ENCODE results near the gene PSMD6. TPM values are rescaled to one million over a fixed set of nuclear protein-coding genes. Genes with fewer than 3 reads are reported as not detected.

The PSMD6 gene
- total and polyA plus RNA-seq, 8 donors, result 15.8 to 98.5 (median 55.5) TPM

DNA sequence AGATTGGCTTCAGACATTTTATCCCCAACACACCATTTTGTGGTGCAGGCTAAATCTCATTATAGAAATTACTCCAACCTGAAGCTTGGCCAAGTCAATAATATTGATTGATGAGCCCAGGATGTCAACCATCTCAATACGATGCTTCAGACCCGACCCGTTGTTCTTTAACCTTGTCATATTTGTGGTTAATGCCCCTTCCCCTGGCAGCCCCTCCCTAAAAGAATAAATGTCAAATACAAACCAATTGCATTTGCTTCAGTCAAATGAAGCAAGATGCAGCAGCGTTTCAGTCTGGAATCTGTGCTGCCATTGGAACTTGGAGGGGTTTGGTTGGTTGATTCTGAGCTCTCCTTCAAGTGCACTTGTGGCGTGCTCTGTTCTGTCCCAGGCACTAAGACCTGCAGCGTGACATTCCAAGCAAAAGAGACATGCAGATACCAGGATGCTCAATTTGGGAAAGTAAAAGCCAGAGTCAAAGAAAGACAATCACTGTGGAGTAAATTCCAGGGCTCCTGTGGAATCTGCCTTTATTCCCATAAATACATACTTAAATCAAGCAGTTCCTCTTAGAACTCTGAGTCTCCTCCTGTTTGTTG lies 23.8 kb upstream of the PSMD6 start:
- no peak for DNase-seq
- H3K27me3 ChIP-seq, result no peaks in the 10 kb centered on the region
- TF ChIP-seq POLR2A (IDR thresholded peaks at IDR 0.05), result no peak
- no peak for TF ChIP-seq EP300 (IDR thresholded peaks at IDR 0.05)
- TF ChIP-seq, protein P1, sequence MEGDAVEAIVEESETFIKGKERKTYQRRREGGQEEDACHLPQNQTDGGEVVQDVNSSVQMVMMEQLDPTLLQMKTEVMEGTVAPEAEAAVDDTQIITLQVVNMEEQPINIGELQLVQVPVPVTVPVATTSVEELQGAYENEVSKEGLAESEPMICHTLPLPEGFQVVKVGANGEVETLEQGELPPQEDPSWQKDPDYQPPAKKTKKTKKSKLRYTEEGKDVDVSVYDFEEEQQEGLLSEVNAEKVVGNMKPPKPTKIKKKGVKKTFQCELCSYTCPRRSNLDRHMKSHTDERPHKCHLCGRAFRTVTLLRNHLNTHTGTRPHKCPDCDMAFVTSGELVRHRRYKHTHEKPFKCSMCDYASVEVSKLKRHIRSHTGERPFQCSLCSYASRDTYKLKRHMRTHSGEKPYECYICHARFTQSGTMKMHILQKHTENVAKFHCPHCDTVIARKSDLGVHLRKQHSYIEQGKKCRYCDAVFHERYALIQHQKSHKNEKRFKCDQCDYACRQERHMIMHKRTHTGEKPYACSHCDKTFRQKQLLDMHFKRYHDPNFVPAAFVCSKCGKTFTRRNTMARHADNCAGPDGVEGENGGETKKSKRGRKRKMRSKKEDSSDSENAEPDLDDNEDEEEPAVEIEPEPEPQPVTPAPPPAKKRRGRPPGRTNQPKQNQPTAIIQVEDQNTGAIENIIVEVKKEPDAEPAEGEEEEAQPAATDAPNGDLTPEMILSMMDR (IDR thresholded peaks at IDR 0.05), result no peak
- TF ChIP-seq POLR2AphosphoS5 (IDR thresholded peaks at IDR 0.05), result no peak
- no peaks in the 10 kb centered on the region for H3K4me1 ChIP-seq
- H3K27ac ChIP-seq, result no peak overlapping the region
- intact Hi-C loops (cut with DNase I; ENCODE audit: low total_unique reads), result no loop called here
- H3K9me3 ChIP-seq, result no peaks in the 10 kb centered on the region
- no peaks in the 10 kb centered on the region for H3K36me3 ChIP-seq
- no peak overlapping the region for H3K4me3 ChIP-seq
- WGBS, 5 donors, result 54 to 71% (median 59%) methylated on average over 6 of the region's 6 CpGs

DNA sequence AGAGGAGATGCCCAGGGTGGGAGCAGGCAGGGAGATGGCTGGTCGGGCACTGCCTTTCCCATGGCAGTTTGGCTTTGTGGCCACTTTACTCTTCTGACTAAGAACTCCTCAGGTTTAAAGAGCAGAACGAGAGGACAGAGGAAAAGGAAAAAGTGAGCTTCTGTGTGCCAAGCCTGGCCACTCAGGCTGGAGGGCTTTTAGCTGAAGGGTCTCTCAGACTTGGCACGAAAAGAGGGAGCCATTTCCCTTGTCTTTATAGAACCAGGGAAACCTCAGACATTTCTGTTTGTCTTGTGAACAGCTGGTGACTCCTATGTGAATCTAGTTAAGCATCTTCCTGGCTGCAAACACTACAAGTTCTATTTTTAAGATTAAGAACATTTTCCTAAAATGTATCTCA lies 23.3 kb upstream of the PSMD6 start:
- Histone ChIP-seq H3K4me1 (no peaks in the 10 kb centered on the region), H3K9me3 (no peaks in the 10 kb centered on the region), H3K4me3 (no peak overlapping the region), H3K36me3 (no peaks in the 10 kb centered on the region), H3K27me3 (no peaks in the 10 kb centered on the region), H3K27ac (no peak overlapping the region)
- intact Hi-C loops (cut with DNase I; ENCODE audit: low total_unique reads), result no loop called here
- 72 to 82% (median 78%) methylated on average over 3 of the region's 3 CpGs for WGBS, 5 donors
- no peak for DNase-seq
- TF ChIP-seq EP300 (IDR thresholded peaks at IDR 0.05), result no peak
- TF ChIP-seq POLR2AphosphoS5 (IDR thresholded peaks at IDR 0.05), result no peak
- TF ChIP-seq, protein P1 (IDR thresholded peaks at IDR 0.05), result no peak
- TF ChIP-seq POLR2A (IDR thresholded peaks at IDR 0.05), result no peak

DNA sequence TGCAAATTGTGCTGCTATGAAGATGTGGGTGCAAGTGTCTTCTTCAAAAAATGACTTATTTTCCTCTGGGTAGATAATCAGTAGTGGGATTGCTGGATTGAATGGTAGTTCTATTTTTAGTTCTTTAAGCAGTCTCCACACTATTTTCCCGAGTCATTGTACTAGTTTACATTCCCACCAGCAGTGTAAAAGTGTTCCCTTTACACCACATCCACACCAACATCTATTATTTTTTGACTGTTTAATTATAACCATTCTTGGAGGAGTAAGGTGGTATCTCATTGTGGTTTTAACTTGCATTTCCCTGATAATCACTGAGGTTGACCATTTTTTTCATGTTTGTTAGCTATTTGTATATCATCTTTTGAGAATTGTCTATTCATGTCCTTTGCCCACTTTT lies 19.7 kb upstream of the PSMD6 start:
- intact Hi-C loops (cut with DNase I; ENCODE audit: low total_unique reads), result no loop called here
- Histone ChIP-seq H3K27me3 (peaks cover 0 to 4% (median 0%) of the 10 kb centered on the region in 3 donors), H3K9me3 (no peaks in the 10 kb centered on the region), H3K27ac (no peak overlapping the region), H3K4me3 (no peak overlapping the region), H3K36me3 (no peaks in the 10 kb centered on the region), H3K4me1 (no peaks in the 10 kb centered on the region)
- WGBS, 5 donors, result 29 to 55% (median 43%) methylated on average over 1 of the region's 1 CpG
- no peak for DNase-seq
- TF ChIP-seq EP300 (IDR thresholded peaks at IDR 0.05) (no peak), POLR2AphosphoS5 (IDR thresholded peaks at IDR 0.05) (no peak), POLR2A (IDR thresholded peaks at IDR 0.05) (no peak)
- TF ChIP-seq, protein P1 (IDR thresholded peaks at IDR 0.05), result no peak

DNA sequence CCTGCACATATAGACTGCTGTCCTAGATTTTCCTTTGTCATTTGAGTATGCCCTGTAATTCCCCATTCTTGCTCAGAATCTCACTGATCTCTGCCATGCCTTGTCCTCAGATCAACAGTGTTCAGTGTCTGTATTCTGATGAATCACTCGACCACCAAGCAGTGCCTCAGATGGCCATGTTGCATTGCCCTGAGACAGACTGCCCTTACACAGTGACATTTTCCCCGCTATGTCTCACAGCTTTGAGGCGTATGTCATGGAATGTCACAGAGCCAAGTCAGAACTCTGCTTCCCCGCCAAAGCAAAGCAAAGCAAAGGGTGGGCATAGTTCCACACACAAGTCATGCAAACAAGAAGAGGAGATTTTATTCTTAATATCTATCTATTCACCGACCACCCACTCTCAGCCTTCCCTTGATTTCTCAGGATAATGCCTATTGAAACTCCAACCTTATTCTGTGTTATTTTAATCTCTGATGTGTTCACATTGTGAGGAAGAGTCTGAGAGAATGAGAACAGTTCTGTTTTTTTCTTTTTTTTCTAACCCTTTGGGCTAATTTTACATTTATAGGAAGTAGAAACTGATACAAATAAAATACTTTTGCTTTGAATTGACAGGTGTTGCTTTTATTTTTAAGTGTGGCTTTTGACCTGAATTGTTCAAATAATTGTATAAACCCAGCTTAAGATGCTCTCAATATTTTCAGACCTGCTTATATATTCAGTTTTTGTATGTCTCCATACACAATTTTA lies 16.9 kb upstream of the PSMD6 start:
- Histone ChIP-seq H3K27me3 (peaks cover 0 to 4% (median 0%) of the 10 kb centered on the region in 3 donors), H3K36me3 (no peaks in the 10 kb centered on the region), H3K9me3 (no peaks in the 10 kb centered on the region), H3K27ac (no peak overlapping the region), H3K4me1 (no peaks in the 10 kb centered on the region), H3K4me3 (no peak overlapping the region)
- 55 to 64% (median 58%) methylated on average over 5 of the region's 5 CpGs for WGBS, 5 donors
- intact Hi-C loops (cut with DNase I; ENCODE audit: low total_unique reads), result no loop called here
- TF ChIP-seq POLR2AphosphoS5 (IDR thresholded peaks at IDR 0.05), result no peak
- TF ChIP-seq EP300 (IDR thresholded peaks at IDR 0.05), result no peak
- TF ChIP-seq POLR2A (IDR thresholded peaks at IDR 0.05), result no peak
- TF ChIP-seq, protein P1 (IDR thresholded peaks at IDR 0.05), result no peak
- no peak for DNase-seq
